CD4-positive, alpha-beta T cell treated with Interleukin-15 for 4 hours (primary cell): ENCODE measurements around the gene TCF12.
A peak's percentile ranks its signal among the peaks of the same experiment; 100 is the strongest.
"Not testable (repeated sequence)": the region's sequence is repeated elsewhere in the genome, so short reads cannot be mapped to it uniquely, and the experiment has no call there.

Source experiments
- DNase-seq: peaks from one replicate; pipeline ENCODE4 v3.0.0-alpha.2; 2020; ENCODE audit warnings: low spot score

The TCF12 gene

DNA sequence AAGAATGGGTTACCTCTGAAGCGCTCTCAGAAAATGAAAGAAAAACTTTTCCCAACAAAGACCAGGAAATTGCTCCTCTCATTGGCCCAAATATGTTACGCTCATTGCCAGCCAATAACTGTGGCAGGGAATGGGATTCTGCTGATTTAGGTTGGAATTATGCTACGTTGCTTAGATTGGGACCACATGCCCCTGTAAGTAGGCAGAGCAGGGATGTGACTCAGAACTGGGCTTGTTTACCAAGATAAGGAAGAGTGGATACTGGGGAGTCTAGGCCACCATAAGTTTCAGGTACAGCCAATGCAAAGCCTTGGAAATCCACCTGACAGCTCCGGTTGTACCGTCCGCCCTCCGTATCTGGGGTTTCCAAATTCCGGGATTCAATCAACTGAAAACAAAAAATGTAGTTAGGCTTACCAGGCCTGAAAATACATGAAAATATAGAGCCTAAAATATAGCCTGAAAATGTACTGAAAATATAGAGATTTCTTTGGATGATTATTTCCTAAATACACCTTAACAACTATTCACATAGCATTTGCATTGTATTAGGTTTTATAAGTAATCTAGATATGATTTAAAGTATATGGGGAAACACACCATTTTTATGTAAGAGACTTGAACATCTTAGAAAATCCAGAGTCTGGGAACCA, 1.5 kb upstream of the TCF12 start:
- DNase-seq: no peak

DNA sequence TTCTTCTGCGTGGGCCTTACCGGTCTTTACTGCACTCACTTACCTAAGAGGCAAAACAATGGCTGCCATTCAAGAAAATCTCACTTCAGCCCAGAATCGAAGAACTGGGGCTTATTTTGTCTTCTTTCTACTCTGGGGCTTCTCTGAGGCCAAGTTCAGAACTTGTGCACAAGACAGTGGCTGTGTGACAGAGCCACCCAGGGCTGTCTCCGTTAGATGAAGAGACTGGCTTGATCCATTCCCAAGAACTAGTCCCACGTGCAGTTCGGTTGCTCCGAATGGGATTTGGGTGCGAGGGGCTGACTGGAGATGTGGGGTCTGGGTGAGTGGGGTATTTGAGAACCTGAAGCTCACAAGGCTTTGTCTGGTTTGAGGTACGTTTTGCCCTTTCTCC, 795 bp upstream of the TCF12 start:
- no peak for DNase-seq

DNA sequence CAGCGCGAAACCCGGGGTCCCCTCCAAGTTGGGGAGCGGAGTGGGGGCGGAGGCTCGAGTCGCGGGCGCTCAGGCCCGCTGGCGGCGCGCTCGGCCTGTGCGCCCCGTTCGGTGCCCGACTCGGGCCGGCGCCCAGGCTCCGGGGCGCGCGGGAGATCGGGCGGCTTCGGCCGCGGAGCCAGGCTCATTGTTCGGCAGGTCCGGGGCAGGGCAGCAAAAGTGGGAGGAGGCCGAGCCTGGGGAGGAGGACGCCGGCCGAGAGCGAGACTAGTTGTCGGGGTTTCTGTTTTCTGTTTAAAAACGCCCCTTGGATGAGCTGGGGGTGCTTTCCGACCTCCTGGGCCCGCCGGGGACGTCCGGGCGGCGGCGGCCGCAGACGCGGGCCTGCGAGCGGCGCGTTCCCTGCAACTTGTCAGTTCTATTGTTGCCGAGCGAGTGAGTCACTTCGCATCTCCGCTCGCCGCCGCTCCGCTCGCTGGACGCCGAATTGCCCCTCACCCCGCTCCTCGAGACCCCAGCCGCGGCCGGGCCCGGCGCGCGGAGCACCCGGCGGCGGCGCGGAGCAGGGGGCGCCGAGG, 676 bp downstream of the TCF12 start:
- peak; percentile 57 for DNase-seq

DNA sequence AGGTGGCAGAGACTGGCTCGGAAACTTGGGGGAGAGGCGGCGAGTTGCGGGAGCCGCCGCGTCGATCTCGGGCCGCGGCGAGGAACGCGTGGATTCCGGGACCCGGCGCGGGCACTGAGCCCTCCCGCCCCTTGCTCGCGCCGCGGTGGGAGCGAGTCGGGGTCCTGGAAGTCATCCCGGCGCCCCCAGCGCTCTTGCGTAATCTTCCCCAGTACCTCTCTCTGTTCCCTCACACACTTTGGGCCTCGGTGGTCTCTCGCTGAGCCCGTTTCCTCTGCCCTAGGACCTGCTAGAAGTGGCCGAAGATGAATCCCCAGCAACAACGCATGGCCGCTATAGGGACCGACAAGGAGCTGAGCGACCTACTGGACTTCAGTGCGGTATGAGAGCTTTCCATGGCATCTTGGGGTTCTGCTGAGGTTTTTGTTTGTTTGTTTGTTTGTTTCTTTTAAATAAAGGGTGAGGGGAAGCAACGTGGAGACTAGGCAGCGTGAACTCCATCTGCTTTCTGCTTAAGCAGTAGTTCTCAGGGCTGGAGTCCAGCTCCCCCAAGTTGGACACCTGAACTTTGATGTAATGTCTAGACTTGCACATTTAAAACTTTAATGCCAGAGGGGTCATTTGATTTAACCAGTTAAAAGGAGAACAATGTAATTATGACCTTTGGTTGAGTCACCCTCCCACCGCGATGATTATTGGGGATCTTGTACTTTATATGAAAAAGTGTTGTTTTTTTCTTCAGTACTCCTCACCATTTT, 1.3 kb downstream of the TCF12 start:
- DNase-seq: no peak

DNA sequence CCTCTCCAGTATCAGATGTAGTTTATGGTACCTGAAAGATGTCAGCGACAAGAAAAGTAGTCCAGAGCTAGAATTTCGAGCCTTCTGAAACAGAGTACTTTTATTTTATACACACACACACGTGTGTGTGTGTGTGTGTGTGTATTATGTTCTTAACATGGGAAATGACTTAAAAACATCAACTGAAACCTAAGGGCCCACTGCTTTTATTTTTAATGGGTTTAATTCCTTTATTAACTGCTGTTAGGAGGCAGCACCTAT, 1.9 kb downstream of the TCF12 start:
- no peak for DNase-seq

DNA sequence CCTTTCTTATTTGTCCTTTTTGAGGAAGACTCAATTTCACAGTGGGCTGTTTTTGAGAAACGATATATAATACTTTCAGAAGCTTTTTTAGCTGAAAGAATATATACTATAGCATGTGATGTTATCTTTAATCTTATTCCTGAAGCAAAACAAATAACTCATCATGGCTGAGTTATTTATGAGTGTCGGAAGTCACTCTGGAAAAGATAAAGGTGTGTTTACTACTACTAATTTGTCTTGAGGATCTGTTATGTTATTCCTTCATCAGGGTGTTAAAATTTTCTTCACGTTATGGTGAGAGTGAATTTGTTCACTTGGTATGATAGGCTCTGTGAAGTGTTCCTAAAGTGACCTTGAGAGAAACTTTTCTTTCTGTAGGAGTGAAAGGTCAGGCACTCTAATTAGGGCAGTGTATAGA, 4.7 kb downstream of the TCF12 start:
- DNase-seq: no peak

DNA sequence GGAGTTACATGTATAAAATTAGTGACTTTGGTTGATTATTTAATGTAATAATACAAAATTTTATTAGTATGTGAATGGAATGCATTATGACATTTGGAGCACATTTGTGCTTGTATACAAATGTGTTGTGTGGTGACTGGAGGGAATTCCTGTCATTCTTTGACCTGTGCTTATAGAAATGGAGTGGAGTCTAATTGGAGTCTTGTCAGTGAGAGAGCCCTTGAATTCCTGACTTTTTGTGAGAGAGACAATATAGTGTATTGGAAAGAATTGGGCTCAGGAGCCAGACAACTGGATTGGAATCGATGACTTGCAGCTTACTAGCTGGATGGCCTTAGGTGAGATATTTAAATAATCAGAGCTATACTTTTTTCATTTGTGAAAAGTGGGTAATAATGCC, 9.4 kb downstream of the TCF12 start:
- no peak for DNase-seq

DNA sequence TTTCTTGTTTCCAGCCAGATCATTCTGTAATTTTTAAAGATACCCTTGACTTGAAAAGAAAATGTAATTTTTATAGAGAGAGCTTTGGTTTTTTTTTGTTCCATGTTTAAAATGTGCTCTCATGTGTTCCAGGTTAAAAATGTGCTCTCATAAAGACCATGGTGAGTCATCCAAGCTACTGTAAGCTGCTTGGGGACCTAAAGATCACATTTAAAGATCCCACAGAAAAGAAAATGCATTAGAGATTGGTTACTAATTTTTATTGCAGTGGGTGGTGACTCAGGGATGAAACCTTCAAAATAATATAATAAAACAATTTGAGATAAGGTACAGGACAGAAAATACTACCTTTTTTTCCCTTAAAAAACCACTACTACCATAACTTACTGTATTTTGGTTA, 11.0 kb downstream of the TCF12 start:
- DNase-seq: no peak

DNA sequence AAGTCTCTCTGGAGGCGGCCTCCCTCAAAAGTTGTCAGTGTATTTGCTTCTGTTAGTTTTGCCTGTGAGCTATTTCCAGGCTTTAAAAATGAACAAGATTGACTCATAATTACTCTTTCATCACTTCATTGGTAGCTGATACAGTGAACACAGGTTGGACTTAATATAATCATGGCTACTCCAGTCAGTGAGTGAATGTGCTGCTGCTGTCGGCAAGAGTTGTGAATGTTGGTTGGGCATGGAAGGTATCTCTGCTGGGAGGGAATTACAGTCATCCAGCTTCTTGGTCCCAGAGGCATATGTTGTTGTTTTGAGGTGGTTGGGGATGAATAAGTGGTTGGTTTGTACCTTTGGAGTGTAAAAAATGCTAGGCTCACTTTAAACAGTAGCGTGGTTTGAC, 11.5 kb downstream of the TCF12 start:
- DNase-seq: no peak

DNA sequence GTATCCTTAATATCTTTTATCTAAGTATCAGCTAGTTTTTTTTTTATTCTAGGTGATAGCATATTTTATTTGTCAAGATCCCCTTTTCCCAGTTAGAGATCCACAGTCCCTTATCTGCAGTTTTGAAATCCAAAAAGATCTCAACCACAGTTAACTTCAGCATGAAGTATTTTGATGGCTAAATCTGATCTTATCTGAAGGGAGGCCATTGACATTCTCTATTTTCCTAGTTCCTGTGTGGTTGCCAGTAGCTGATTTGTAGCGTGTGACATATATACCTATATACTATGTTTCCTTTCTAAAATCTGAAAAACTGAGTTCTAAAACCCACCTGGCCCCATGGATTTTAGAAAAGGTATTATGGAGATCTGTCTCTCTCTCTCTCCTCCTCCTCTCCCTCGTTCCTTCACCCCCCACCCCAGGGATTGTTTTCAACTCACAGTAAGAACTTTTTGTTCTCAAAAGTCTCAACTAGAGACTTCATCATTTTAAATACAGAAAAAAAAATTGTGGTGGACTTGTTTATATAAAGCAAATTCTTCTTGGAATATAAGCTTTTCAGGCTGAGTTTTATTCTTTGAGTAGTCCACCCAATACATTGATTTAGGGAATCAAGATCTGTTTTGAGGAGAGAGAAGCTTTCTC, 12.3 kb downstream of the TCF12 start:
- no peak for DNase-seq

DNA sequence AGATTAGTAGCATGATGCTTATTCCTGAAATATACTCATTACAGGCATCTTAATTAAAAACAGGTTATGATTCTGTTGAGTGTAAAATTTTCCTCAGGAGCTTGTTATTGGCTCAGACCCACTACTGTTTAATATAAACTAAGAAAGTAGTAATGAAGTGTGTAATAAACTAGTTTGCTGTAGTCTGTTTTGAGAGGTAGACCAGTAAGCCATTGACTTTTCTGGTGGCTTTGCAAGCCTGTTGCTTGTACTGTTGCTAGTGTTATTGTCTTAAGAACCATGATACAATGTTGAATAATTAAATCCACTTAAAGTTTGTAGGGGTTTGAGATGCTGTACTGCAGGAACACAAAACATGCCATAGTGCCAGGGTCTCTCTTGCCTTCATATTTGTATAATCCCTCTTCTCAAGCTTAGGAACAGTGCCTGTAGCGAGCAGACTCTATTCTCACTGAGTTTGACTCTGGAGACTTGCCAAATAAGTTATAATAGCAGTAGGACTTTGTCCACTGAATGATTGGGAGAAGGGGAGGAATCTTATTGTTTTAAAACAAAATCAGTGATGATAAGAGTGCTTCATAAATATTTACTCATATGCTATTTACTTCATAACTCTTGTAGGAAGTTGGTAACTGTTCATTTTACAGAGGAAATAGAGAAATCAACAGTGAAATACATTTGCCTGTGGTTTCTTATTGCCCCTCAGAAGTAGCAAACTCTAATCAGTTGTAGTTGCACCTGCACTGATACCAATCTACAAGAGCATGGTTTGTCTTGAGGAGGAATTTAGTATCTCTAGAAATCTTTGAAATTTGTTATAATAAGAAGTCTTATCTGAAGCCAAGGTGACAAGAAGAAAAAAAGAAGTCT, 13.4 kb downstream of the TCF12 start:
- no peak for DNase-seq

DNA sequence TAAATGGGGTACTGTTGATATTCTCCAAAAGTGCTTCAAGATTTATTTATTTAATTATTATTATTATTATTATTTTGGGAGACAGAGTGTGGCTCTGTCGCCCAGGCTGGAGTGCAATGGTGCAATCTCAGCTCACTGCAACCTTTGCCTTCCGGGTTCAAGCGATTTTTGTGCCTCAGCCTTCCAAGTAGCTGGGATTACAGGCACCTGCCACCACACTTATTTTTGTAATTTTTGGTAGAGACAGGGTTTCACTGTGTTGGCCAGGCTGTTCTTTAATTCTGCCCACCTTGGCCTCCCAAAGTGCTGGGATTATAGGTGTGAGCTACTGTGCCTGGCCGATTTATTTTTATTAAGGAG, 14.0 kb downstream of the TCF12 start:
- not testable (repeated sequence) for DNase-seq

DNA sequence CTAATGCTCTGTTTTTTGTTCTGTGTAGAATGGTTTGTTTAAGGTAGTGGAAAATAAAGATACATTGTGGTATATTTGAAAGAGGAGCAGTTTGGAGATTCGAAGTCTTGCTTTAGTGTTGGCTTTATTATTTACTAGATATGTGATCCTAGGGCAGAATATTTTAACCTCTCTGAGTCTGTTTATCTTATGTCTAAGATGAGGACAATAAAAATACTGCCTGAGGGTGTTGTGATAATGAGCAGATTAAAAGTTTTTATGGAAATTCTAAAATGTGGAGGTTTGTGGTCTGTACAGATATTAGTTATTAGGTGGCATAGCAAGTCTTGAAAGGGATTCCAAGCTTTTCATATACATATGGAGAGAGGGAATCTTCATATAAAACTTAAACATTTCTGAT, 15.0 kb downstream of the TCF12 start:
- no peak for DNase-seq

DNA sequence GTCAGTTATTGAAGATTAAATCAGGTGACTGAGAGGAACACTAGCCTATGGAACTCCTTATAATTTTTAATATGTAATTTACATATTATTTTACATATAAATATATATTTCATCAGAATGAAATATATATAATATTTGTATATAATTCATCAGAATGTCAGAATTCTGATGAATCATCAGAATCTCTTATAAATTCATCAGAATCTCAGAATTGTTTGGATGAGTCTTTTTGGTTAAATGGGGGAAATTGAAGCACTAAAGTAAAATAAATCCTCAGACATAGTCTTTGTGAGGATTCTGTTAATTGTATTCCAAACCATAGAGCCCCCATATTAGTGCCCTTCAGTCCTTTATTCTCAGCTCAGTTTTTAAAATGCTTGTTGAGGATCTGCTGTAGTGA, 15.4 kb downstream of the TCF12 start:
- no peak for DNase-seq

DNA sequence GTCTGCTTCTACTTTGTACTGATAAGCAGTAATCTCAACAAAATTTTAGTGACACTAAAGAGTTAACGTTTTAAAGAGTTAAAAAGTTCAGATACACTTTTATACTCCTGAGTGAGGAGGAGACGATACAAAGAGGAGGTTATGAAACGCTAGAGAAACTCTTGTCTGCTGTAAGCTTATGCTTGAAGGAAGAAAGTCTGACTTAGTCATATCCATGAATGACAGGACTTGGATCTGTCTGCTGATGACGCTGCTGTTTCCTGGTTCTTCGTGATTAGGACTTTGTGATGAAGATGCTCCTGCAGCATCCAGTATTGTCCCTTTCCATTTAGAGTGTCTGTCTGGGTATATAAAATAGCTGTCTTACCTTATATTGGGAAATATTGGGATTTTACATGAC, 15.8 kb downstream of the TCF12 start:
- no peak for DNase-seq

DNA sequence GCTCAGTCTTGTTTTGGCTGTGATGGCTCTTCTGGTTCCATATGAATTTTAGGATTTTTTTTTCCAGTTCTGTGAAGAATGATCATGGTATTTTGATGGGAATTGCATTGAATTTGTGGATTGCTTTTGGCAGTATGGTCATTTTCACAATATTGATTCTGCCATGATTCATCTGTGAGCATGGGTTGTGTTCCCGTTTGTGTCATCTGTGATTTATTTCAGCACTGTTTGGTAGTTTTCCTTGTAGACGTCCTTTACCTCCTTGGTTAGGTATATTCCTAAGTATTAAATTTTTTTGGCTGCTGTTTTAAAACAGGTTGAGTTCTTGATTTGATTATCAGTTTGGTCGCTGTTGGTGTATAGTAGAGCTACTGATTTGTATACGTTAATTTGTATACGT, 18.5 kb downstream of the TCF12 start:
- DNase-seq: no peak

DNA sequence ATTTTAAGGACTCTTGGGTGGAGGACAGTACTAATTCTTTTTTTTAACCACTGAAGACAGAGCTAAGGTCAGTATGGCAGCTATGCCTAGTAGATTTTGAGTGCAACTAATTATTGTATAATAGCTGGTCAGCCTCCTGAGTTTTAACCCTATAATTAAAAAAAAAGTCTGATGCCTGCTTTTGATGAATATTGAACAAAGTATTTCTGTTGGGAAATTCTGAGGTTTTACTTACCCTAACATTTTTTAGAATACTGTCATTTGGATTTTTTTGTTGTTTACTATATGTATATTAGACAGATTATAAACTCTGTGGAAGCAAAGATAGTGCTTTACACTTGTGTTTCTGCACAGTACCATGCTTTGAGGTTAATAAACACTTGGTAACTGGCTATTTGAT, 20.8 kb downstream of the TCF12 start:
- no peak for DNase-seq

DNA sequence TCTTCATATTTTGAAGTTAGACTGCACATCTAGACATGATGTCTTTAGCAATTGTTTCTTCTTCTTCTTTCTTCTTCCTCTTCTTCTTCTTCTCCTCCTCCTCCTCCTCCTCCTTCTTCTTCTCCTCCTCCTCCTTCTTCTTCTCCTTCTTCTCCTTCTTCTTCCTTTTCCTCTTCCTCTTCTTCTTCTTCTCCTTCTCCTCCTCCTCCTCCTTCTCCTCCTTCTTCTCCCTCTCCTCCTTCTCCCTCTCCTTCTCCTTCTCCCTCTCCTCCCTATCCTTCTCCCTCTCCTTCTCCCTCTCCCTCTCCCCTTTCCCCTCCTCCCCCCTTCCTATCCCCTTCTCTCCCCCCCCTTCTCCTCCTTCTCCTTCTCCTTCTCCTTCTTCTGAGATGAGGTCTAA, 21.9 kb downstream of the TCF12 start:
- DNase-seq: no peak

DNA sequence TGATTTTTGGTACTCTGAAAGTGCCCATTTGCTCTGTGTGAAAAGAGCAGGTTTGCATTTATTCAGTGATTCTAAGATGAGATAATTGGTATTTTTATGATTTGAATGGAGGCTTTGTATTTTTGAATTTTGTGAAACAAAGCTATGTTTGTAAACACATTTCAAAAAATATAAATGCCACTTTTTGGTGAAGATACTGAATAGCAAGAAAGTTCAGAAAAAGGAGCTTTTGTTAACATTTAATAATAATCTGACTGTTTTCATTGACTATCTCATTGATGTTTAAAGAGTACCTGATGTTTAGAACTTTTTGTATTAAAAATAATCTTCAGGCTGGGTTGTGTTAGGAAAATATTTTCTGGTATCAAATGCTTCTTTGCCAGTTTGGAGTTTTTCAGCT, 23.7 kb downstream of the TCF12 start:
- DNase-seq: no peak

DNA sequence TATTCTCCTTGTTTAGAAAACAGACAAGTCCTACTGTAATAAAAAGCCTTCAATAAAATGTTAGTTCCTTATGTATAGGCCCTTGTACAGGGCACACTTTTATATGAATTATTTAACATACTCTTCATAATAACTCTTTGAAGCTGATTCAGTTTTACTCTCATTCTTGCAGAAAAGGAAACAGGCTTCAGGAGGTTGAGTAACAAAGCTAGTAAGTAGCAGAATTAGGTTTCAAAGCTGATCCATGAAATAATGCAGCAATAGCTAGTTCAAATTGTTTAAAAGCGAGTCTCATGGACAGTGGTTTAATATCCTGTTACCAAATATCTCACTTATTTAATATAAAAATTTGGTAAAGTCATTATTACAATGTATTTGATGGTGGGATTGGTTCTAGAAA, 25.0 kb downstream of the TCF12 start:
- DNase-seq: no peak

DNA sequence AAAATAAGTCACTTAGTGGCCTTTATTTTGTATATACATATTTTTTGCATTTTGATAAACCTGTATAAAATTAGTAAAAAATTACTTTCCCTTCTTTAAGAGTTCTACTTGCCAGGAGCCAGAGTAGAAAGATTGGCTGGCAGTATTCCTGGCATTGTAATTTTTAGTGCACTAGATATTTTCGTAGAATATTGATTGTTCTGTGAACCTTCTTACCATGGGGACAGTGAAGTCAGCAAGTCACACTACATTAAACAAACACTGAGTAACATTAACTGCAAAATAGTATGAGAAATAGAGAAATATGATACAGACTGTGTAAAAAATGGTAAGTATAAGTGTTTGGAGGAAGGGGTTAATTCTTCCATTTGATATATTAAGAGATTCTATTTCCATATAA, 26.0 kb downstream of the TCF12 start:
- DNase-seq: no peak

DNA sequence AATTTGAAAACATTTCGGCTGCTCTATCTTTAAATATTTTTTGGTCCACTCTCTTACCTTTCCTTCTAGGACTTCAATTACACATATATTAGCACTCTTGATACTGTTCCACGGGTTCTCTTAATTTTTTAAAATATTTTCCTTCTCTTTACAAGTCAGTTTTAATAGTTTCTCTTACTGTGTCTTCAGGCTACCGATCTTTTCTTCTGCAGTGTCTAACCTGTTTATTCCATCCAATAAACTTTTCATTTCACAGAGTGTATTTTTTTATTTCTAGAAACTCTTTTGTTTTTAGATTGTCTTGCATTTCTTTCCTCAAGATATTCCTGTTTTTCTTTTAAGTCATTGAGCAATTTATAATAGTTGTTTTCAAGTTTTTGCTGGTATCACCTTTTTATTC, 27.7 kb downstream of the TCF12 start:
- no peak for DNase-seq
